ENCODE results near the gene MTHFD2L. TPM values are rescaled to one million over a fixed set of nuclear protein-coding genes. Genes with fewer than 3 reads are reported as not detected.
A peak's percentile ranks its signal among the peaks of the same experiment; 100 is the strongest.

MTHFD2L gene
- total RNA-seq, 1 donor from 2014 or later: 12.1 TPM

DNA sequence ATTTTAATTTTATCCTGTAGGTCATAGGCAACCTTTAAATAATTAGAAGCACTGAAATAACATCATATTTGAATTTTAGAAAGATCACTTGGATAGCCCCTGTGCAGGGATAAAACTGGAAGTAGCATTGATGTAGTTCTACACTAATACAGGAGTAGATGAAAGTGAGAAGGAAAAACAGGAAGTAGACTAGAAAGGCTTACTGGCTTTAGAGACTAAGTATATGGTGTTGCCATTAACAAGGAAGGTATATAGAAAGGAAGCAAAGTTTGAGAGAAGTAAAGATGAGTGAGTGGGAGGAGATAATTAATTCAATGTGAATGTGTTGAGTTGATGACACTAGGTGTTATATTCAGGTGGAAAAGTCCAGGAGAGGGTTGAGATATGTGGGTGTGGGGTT, 77.2 kb downstream of the MTHFD2L start:
- DNase-seq (ENCODE audit: extremely low read depth, low read depth, low spot score): no peak

GRCh38 chr4:74237425-74237966, 79.6 kb downstream of the MTHFD2L start:
- DNase-seq (ENCODE audit: extremely low read depth, low read depth, low spot score): no peak

DNA sequence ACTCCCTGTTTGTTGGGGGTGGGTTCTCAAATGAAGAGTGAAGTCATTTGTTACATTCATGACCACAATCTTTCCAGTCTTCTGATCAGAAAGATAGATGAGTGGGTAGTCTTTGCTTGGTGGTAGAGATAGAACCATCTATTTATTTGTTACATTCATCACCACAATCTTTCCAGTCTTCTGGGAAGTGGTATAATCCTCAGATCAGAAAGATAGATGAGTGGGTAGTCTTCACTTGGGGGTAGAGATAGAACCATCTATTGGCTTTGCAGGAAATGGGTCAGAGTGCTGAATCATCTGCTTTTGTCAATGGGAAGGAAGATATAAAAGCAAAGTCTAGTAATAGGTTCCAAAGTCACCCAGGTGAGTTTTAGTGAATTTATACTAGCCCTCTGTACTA, 86.1 kb downstream of the MTHFD2L start:
- DNase-seq (ENCODE audit: extremely low read depth, low read depth, low spot score): no peak

DNA sequence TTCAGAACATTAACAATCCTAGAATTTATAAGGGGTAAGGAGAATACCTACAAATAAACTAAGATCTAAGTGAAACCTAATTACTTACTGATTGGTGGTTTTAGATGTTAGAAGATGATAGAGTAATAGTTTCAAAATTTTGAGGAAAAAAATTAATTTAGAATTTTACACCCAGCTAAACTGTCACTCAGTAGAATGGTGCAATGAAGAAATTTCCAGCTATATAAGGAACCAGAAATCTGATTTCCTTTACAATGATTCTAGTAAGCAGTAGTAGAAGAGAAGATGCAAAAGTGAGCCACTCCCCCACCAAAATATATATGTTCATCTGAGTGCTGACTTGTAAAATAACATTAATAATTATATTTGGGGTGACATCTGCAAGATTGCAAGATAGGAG, 95.0 kb downstream of the MTHFD2L start:
- DNase-seq (ENCODE audit: extremely low read depth, low read depth, low spot score): no peak

GRCh38 chr4:74254386-74254785, 96.5 kb downstream of the MTHFD2L start:
- no peak for DNase-seq (ENCODE audit: extremely low read depth, low read depth, low spot score)

GRCh38 chr4:74255096-74255495, 97.2 kb downstream of the MTHFD2L start:
- no peak for DNase-seq (ENCODE audit: extremely low read depth, low read depth, low spot score)

DNA sequence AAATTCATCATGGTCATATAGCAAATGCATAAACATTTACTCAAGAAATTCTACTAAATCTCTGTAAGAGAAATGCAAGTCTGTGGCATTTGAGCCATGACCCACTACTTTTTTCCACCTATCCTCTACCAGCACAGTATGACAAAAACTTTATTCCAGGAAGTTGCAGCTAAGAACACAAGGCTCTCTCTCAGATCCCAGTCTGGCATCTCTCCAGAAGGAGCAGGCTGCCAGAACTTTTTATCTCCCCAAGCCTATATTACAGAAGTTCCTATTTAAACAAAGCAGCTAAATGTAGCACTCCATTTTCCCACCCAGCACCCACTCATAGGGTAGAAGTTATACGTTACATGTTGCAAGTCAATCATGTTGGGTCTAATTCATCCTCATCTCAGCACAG, 101.0 kb downstream of the MTHFD2L start:
- peak; percentile 47 for DNase-seq (ENCODE audit: extremely low read depth, low read depth, low spot score)

GRCh38 chr4:74260036-74260435, 102.1 kb downstream of the MTHFD2L start:
- no peak for DNase-seq (ENCODE audit: extremely low read depth, low read depth, low spot score)

DNA sequence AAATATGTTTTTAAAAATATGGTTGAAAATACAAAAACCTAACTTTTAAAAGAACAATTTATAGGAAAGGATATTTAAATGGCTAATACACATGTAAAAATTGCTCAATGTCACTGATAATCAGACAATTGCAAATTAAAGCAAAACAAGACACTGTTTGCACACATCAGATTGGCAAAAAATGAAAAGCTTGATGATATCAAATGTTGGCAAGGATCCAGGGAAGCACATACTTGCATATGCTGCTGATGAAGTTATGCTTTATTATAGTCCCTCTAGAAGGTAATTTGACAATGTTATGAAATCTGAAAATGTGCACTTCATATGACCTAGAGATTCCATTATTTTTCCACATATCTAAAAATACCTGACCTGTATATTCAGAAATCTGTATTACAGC, 104.6 kb downstream of the MTHFD2L start:
- no peak for DNase-seq (ENCODE audit: extremely low read depth, low read depth, low spot score)

DNA sequence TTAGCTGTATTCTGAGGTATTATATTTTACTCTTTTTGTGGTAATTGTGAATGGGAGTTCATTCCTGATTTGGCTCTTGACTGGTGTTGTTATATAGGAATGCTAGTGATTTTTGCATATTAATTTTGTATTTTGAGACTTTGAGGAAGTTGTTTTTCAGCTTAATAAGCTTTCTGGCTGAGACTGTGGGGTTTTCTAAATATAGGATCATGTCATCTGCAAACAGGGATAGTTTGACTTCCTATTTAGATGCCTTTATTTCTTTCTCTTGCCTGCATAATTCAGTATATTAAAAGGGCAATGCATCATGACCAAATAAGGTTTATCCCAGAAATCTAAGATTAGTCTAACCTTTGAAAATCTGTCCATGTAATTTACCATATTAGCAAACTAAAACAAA, 105.6 kb downstream of the MTHFD2L start:
- DNase-seq (ENCODE audit: extremely low read depth, low read depth, low spot score): no peak

- DNase-seq (ENCODE audit: extremely low read depth, low read depth, low spot score): no peak
Observed at GRCh38 chr4:74266081-74266480, 108.2 kb downstream of the MTHFD2L start.

DNA sequence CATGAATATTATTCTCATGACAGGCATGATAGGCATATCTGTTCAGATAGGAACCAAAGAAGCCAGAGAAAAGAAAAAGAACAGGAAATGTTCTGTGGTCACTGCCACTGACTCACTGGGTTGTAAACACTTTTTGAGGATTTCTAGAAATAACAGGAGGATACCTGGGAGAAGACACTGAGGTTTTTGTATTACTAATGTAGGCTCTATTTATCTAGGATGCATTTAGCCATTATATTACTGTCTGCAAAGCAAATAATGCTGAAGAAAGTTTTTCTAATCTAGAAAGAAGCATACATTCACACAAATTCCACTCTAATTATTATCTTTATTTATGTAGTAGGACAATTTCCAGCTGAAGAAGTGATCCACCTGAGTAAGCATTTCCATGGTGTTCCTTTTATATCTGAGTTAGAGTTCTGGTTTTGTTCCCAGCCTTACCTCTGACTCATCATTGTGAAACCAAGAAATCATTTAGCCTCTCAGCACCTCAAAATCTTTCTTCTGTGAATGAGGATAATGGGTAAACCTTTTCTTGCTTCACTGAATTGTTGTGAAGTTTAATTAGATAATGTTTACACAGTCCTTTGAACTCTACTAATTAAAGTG, 110.2 kb downstream of the MTHFD2L start:
- no peak for DNase-seq (ENCODE audit: extremely low read depth, low read depth, low spot score)

DNA sequence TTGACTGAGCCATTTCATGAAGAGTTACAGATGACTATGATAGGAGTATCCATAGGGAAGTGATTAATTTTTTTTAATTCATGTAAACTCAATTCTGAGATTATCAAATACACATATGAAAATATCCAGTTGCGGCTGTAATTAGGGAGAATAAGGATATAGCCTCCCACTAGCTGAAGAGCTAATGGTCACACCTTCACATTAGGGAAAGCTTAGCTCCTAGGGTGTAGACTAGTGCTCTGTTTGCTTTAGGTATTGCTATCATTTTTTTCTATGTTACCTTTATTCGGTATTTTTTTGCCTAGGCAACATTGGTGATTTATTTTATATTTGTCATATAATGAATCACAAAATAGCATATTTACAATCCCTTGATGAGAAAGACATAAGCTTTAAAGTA, 110.7 kb downstream of the MTHFD2L start:
- no peak for DNase-seq (ENCODE audit: extremely low read depth, low read depth, low spot score)

DNA sequence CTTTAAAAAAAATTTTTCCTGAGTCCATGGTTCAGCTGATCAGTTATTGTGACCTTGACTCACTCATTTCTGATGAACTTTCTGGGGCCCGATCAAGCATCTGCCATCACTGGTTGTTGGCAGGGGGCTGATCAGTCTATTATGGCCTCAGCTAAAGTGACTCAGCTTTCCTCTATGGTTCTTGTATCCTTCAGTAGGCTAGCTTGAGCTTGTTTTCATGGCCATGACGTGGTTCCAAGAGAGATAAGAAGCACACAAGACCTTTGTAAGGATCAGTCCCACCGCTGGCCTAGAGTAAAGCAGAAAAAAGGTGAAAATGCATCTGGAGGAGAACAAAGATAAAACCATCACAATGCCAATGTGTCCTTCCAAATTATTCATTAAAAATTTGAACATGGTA, 120.6 kb downstream of the MTHFD2L start:
- no peak for DNase-seq (ENCODE audit: extremely low read depth, low read depth, low spot score)

DNA sequence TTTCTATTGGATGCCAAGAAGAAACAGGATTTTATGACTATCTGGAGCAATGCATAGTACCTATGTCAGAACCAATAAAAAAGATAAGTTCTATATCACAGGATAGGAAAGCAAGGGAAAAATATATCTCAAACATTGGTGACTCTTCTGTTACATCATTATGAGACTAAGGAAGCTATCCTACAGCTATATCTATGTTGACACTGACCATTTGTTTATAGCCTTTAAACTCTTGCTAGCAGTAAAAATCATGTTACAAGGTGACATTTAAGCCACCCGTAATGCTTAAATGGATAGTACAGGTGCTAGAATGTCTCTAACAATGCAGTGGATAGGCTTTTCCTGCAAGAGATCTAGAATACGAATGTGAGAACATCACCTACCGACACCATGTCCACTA, 121.8 kb downstream of the MTHFD2L start:
- no peak for DNase-seq (ENCODE audit: extremely low read depth, low read depth, low spot score)

GRCh38 chr4:74282926-74283325, 125.0 kb downstream of the MTHFD2L start:
- no peak for DNase-seq (ENCODE audit: extremely low read depth, low read depth, low spot score)

- no peak for DNase-seq (ENCODE audit: extremely low read depth, low read depth, low spot score)
Observed at GRCh38 chr4:74283614-74284013, 125.7 kb downstream of the MTHFD2L start.

DNA sequence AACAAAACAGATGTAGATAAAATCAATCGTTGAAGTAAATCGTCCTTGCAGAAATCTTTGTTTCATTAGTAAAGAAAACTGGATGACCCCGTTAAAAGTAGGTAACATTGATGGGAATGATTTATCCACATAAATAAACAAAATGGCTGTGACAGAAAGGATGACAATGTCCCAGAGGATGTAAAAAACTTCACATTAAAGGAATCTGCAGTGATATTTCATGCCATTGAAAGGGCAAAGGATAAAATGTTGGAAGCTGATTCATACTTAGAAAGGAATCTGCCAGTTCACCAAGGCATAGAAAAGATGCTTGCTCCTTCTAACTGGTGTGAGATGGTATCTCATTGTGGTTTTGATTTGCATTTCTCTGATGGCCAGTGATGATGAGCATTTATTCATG, 126.1 kb downstream of the MTHFD2L start:
- no peak for DNase-seq (ENCODE audit: extremely low read depth, low read depth, low spot score)

DNA sequence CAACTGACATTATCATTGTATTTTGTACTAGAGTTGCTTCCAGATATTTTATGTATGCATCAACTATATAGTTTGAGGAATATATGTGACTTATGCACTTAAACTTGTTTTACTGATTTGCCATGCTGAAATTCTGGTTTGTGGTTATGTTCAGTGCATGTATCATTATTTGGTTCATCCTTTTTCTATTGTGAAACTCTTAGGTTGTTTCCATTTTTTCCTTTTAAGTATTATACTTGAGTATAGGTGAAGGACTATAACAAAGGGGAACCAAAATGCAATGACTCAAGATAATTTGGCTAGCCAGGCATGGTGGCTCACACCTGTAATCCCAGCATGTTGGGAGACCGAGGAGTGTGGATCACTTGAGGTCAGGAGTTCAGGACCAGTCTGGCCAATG, 129.2 kb downstream of the MTHFD2L start:
- no peak for DNase-seq (ENCODE audit: extremely low read depth, low read depth, low spot score)

DNA sequence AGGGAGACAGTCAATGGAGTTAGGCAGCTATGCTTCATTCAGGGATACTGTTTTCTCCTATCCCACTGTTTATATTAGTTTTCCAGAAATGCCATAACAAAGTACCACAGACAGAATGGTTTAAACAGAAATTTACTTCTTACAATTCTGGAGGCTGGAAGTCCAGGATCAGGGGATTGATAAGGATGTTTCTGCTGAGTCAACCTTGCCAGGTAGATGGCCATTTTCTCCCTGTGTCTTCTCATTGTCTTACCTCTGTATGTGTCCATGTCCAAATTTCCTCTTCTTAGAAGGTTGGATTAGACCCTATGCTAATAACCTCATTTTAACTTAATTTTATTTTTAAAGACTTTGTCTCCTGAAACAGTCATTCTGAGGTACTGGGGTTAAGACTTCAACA, 129.9 kb downstream of the MTHFD2L start:
- no peak for DNase-seq (ENCODE audit: extremely low read depth, low read depth, low spot score)

DNA sequence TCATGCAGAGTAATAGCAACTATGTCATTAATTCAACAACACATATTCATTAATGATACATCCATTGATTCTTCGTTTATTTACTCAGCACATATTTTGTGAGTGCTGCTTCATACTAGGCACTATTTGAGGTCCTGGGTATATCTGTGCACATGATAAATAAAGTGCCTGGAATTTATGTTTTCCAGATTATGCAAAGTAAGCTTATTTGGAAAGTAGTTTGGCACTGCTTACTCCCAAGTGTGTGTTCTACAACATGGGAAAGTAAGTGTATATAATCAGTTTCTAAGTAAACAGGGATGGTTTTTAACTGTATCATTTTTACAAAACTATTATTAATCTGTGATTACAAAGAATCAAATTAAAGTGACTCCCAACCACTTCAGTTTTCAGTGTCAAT, 133.6 kb downstream of the MTHFD2L start:
- DNase-seq (ENCODE audit: extremely low read depth, low read depth, low spot score): no peak

DNA sequence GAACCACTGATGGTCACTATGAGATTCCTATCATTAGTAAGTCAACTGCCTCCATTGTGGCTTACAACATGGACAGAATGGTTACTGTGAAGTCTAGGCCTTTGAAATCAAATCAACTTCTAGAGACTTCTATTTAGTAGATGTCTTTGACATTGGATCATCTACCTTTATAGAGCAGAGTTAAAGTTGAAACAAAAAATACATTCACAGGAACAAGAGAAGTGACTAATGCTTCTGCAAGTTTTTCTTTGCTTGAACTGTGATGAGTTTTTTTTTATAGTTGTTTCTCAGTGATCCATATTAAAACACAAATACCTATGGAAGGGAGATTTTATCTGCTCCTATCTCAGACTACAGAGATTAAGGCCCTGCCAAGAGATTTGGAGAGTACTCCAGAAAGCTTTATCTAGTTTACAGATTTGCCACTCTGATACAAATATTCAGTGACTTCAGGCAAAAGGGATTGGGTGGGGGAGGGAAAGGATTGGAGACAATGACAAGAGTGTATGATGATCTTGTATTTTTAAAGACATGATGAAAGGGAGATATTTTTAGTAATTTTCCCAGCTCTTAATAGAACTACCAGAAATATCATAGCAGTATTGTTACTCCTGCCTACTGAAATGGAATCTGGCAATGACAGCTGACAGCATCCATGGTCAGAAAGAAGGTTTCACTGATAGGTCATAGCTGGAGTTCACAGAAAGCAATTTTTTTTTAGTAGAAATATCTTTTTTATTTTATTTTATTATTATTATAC, 134.4 kb downstream of the MTHFD2L start:
- DNase-seq (ENCODE audit: extremely low read depth, low read depth, low spot score): no peak

Measured in glomerular endothelial cell (primary cell).